Lower leg skin (tissue), 3 donors: Measurements from ENCODE around the gene ZNF433.

Experiments
- POLR2A ChIP-seq, 2 donors: fragments of 450-650 bp; IDR thresholded peaks; one replicate each; pipeline ENCODE4 v1.6.1; 2016 to 2017; ENCODE audit warnings: antibody characterized with exemption in 2 of 2, mild to moderate bottlenecking in 1 of 2, moderate library complexity in 1 of 2
- TF ChIP-seq, protein P1 (sequence below), 3 donors: fragments of 450-650 bp; IDR thresholded peaks; one replicate each; pipeline ENCODE4 v1.5.1; 2016; ENCODE audit warnings: antibody characterized with exemption in 3 of 3, mild to moderate bottlenecking in 3 of 3, moderate library complexity in 2 of 3

- TF ChIP-seq, protein P1, sequence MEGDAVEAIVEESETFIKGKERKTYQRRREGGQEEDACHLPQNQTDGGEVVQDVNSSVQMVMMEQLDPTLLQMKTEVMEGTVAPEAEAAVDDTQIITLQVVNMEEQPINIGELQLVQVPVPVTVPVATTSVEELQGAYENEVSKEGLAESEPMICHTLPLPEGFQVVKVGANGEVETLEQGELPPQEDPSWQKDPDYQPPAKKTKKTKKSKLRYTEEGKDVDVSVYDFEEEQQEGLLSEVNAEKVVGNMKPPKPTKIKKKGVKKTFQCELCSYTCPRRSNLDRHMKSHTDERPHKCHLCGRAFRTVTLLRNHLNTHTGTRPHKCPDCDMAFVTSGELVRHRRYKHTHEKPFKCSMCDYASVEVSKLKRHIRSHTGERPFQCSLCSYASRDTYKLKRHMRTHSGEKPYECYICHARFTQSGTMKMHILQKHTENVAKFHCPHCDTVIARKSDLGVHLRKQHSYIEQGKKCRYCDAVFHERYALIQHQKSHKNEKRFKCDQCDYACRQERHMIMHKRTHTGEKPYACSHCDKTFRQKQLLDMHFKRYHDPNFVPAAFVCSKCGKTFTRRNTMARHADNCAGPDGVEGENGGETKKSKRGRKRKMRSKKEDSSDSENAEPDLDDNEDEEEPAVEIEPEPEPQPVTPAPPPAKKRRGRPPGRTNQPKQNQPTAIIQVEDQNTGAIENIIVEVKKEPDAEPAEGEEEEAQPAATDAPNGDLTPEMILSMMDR (IDR thresholded peaks at IDR 0.05): no peak
- TF ChIP-seq POLR2A (IDR thresholded peaks at IDR 0.05): no peak
These were observed 1.3 kb downstream of the ZNF433 start for GRCh38 chr19:12034198-12034597.
